Epithelial cell of proximal tubule (primary cell): ENCODE data around the gene HSFX4. TPM values are rescaled to one million over a fixed set of nuclear protein-coding genes. Genes with fewer than 3 reads are reported as not detected.
"Not testable (repeated sequence)": the region's sequence is repeated elsewhere in the genome, so short reads cannot be mapped to it uniquely, and the experiment has no call there.

Source experiments
- DNase-seq: peaks from one replicate; pipeline ENCODE4 v3.0.0-alpha.2; 2011; ENCODE audit warnings: low read depth
- H3K4me3 ChIP-seq: 2 replicates; pipeline ENCODE4 v1.5.1; 2011; ENCODE audit warnings: low read depth, mild to moderate bottlenecking, low read length
- CTCF ChIP-seq: conservative IDR thresholded peaks from 2 replicates; pipeline ENCODE4 v1.5.1; 2012; ENCODE audit warnings: low read depth, mild to moderate bottlenecking, low read length
- total RNA-seq: library from RNA; depleted of rRNA; stranded (reverse); fragments of >200 nt; gene quantifications from 2 replicates; pipeline ENCODE4 v1.2.3, GENCODE V29; 2015

The HSFX4 gene
- total RNA-seq: not detected in 2 replicates

- not testable (repeated sequence) for DNase-seq, H3K4me3 ChIP-seq
Observed at GRCh38 chrX:149929400-149929799, at the start of gene HSFX4. TSS of gene HSFX4 (plus strand) at chrX:149929573. CDS start at chrX:149929645, 72 bp downstream.

GRCh38 chrX:149881081-149881711 is 48.2 kb upstream of the HSFX4 start, which contains the start of gene MAGEA8:
TSS of gene MAGEA8 (plus strand) at chrX:149881183. CDS start at chrX:149884273, 3,090 bp downstream.
- no peak within 1 kb of the TSS for H3K4me3 ChIP-seq
- TF ChIP-seq CTCF: no peak
- no peak for DNase-seq

- DNase-seq, H3K4me3 ChIP-seq: not testable (repeated sequence)
Observed at GRCh38 chrX:149890828-149891227, 38.5 kb upstream of the HSFX4 start.

GRCh38 chrX:149898554-149898953 is 30.8 kb upstream of the HSFX4 start:
- DNase-seq: no peak
- no peak overlapping the region for H3K4me3 ChIP-seq
- no peak for TF ChIP-seq CTCF

- peak overlapping the region; percentile 39 for H3K4me3 ChIP-seq
- TF ChIP-seq CTCF: peak; percentile 35
- no peak for DNase-seq
Observed at GRCh38 chrX:149903889-149904748, 25.3 kb upstream of the HSFX4 start.

- DNase-seq: no peak
- no peak overlapping the region for H3K4me3 ChIP-seq
- no peak for TF ChIP-seq CTCF
Observed at GRCh38 chrX:149908308-149908707, 21.1 kb upstream of the HSFX4 start.

GRCh38 chrX:149908727-149909126 is 20.6 kb upstream of the HSFX4 start:
- H3K4me3 ChIP-seq: no peak overlapping the region
- no peak for TF ChIP-seq CTCF
- DNase-seq: no peak
